Smooth muscle cell (in vitro differentiated cells): ENCODE measurements around the gene RASAL2. TPM values are rescaled to one million over a fixed set of nuclear protein-coding genes. Genes with fewer than 3 reads are reported as not detected.
"Not testable (repeated sequence)": the region's sequence is repeated elsewhere in the genome, so short reads cannot be mapped to it uniquely, and the experiment has no call there.

ENCODE experiments used
- DNase-seq: peaks from one replicate; lab custom pipeline; 2025; ENCODE audit not compliant: unreplicated experiment; lab: John Stamatoyannopoulos, UW
- H2AFZ ChIP-seq: fragments of 200-600 bp; sonication (generic); 2 replicates; pipeline ENCODE4 v1.6.0; 2016; ENCODE audit warnings: antibody characterized with exemption, low read depth, mild to moderate bottlenecking
- H3F3A ChIP-seq: fragments of 200-600 bp; sonication (generic); 2 replicates; pipeline ENCODE4 v1.6.0; 2017; ENCODE audit warnings: antibody characterized with exemption, low read depth
- H3K27ac ChIP-seq: fragments of 200-600 bp; sonication (generic); 2 replicates; pipeline ENCODE4 v1.5.1; 2016; ENCODE audit warnings: low read depth, mild to moderate bottlenecking
- H3K27me3 ChIP-seq: fragments of 200-600 bp; sonication (generic); 2 replicates; pipeline ENCODE4 v1.6.1; 2016; ENCODE audit warnings: low read depth, mild to moderate bottlenecking
- H3K36me3 ChIP-seq: fragments of 200-600 bp; sonication (generic); 2 replicates; pipeline ENCODE4 v1.5.1; 2016; ENCODE audit warnings: low read depth
- H3K4me1 ChIP-seq: fragments of 200-600 bp; sonication (generic); 2 replicates; pipeline ENCODE4 v1.5.1; 2016; ENCODE audit warnings: low read depth
- H3K4me2 ChIP-seq: fragments of 200-600 bp; sonication (generic); 2 replicates; pipeline ENCODE4 v1.6.0; 2016; ENCODE audit warnings: mild to moderate bottlenecking
- H3K4me3 ChIP-seq: fragments of 200-600 bp; sonication (generic); 2 replicates; pipeline ENCODE4 v1.5.1; 2016; ENCODE audit warnings: mild to moderate bottlenecking
- H3K79me2 ChIP-seq: fragments of 200-600 bp; sonication (generic); 2 replicates; pipeline ENCODE4 v1.6.0; 2016; ENCODE audit warnings: low read depth, mild to moderate bottlenecking
- H3K9ac ChIP-seq: fragments of 200-600 bp; sonication (generic); 2 replicates; pipeline ENCODE4 v1.6.0; 2016; ENCODE audit warnings: low read depth
- H3K9me3 ChIP-seq: fragments of 200-600 bp; sonication (generic); replicated peaks from 2 replicates; pipeline ENCODE4 v1.5.1; 2016; ENCODE audit warnings: low read depth
- H4K20me1 ChIP-seq: fragments of 200-600 bp; sonication (generic); 2 replicates; pipeline ENCODE4 v1.6.0; 2016; ENCODE audit warnings: low read depth
- CTCF ChIP-seq: fragments of 200-600 bp; sonication (generic); IDR thresholded peaks from 2 replicates; pipeline ENCODE4 v1.5.1; 2017; ENCODE audit warnings: borderline replicate concordance, mild to moderate bottlenecking, antibody characterized with exemption; ENCODE audit not compliant: insufficient read depth, poor library complexity, severe bottlenecking
- WGBS: methylation state at CpG from one replicate; pipeline ENCODE4 v1.1.7; 2016; ENCODE audit warnings: low lambda C conversion rate; 5-methylcytosine and 5-hydroxymethylcytosine counted together
- polyA plus RNA-seq: library from polyadenylated mRNA; unstranded; fragments of >200 nt; fragmentation: Nextera tagmentation; extraction: Ambion mirVana; gene quantifications from 2 replicates; pipeline ENCODE4 v1.2.1, GENCODE V29; 2016
- total RNA-seq: library from RNA; depleted of rRNA; stranded (reverse); fragments of >200 nt; gene quantifications from 2 replicates; pipeline ENCODE4 v1.2.3, GENCODE V29; 2014

Gene RASAL2
- total and polyA plus RNA-seq, 2 experiments from 2014 or later: 4.3 to 17.6 TPM

GRCh38 chr1:178500936-178501554, 407.1 kb downstream of the RASAL2 start:
- no peak overlapping the region for H2AFZ ChIP-seq
- WGBS: 88% methylated on average over 10 of the region's 10 CpGs

GRCh38 chr1:178501705-178502329, 407.9 kb downstream of the RASAL2 start:
- H3K27ac ChIP-seq: no peak overlapping the region
- no peaks in the 10 kb centered on the region for H3K79me2 ChIP-seq
- no peaks in the 10 kb centered on the region for H3F3A ChIP-seq
- H3K36me3 ChIP-seq: no peaks in the 10 kb centered on the region
- no peak overlapping the region for H2AFZ ChIP-seq
- H3K27me3 ChIP-seq: no peaks in the 10 kb centered on the region
- WGBS: 12% methylated on average over 5 of the region's 5 CpGs
- H4K20me1 ChIP-seq: no peaks in the 10 kb centered on the region
- no peaks in the 10 kb centered on the region for H3K9me3 ChIP-seq
- no peak overlapping the region for H3K4me3 ChIP-seq
- no peak overlapping the region for H3K9ac ChIP-seq
- DNase-seq: peak; percentile 31
- H3K4me2 ChIP-seq: no peak overlapping the region
- peak; percentile 85 for TF ChIP-seq CTCF
- no peaks in the 10 kb centered on the region for H3K4me1 ChIP-seq

More at GRCh38 chr1:178500936-178501554, 407.1 kb downstream of the RASAL2 start:
- H3F3A ChIP-seq: no peaks in the 10 kb centered on the region
- no peaks in the 10 kb centered on the region for H3K9me3 ChIP-seq
- no peaks in the 10 kb centered on the region for H3K36me3 ChIP-seq
- no peak overlapping the region for H3K4me3 ChIP-seq
- no peak overlapping the region for H3K9ac ChIP-seq
- DNase-seq: no peak
- H3K27ac ChIP-seq: no peak overlapping the region
- no peak overlapping the region for H3K4me2 ChIP-seq
- TF ChIP-seq CTCF: no peak
- no peaks in the 10 kb centered on the region for H3K4me1 ChIP-seq
- H3K79me2 ChIP-seq: no peaks in the 10 kb centered on the region
- H3K27me3 ChIP-seq: no peaks in the 10 kb centered on the region
- H4K20me1 ChIP-seq: no peaks in the 10 kb centered on the region

GRCh38 chr1:178502330-178502714, 408.4 kb downstream of the RASAL2 start:
- Histone ChIP-seq H3K4me3 (no peak overlapping the region), H4K20me1 (no peaks in the 10 kb centered on the region), H3K79me2 (no peaks in the 10 kb centered on the region), H3K27me3 (no peaks in the 10 kb centered on the region), H3K36me3 (no peaks in the 10 kb centered on the region), H3K4me2 (no peak overlapping the region), H3K27ac (no peak overlapping the region), H3K9ac (no peak overlapping the region), H2AFZ (no peak overlapping the region), H3K4me1 (no peaks in the 10 kb centered on the region), H3F3A (no peaks in the 10 kb centered on the region), H3K9me3 (no peaks in the 10 kb centered on the region)
- no peak for TF ChIP-seq CTCF
- no peak for DNase-seq
- 96% methylated on average over 3 of the region's 3 CpGs for WGBS

- no peaks in the 10 kb centered on the region for H3K79me2 ChIP-seq
- no peaks in the 10 kb centered on the region for H3F3A ChIP-seq
- DNase-seq: no peak
- H3K4me3 ChIP-seq: no peak overlapping the region
- H3K9ac ChIP-seq: no peak overlapping the region
- no peaks in the 10 kb centered on the region for H3K9me3 ChIP-seq
- no peak overlapping the region for H2AFZ ChIP-seq
- H3K36me3 ChIP-seq: no peaks in the 10 kb centered on the region
- no peaks in the 10 kb centered on the region for H3K4me1 ChIP-seq
- no peaks in the 10 kb centered on the region for H4K20me1 ChIP-seq
- no peak overlapping the region for H3K27ac ChIP-seq
- no peak for TF ChIP-seq CTCF
- H3K27me3 ChIP-seq: no peaks in the 10 kb centered on the region
- 86% methylated on average over 5 of the region's 5 CpGs for whole genome bisulfite sequencing
- no peak overlapping the region for H3K4me2 ChIP-seq
Measured at GRCh38 chr1:178502856-178503255, 409.0 kb downstream of the RASAL2 start.

- H3K4me2 ChIP-seq, H3K9me3 ChIP-seq, H3K27me3 ChIP-seq, DNase-seq, H3K4me1 ChIP-seq, H4K20me1 ChIP-seq, H3K4me3 ChIP-seq, H3K79me2 ChIP-seq, H3K27ac ChIP-seq, H3F3A ChIP-seq, H3K9ac ChIP-seq, H3K36me3 ChIP-seq, H2AFZ ChIP-seq: not testable (repeated sequence)
- 91% methylated on average over 14 of the region's 14 CpGs for WGBS
Measured at GRCh38 chr1:178503316-178503715, 409.4 kb downstream of the RASAL2 start.
